ENCODE results near the gene TYW1B.
"Not testable (repeated sequence)": the region's sequence is repeated elsewhere in the genome, so short reads cannot be mapped to it uniquely, and the experiment has no call there.

DNA sequence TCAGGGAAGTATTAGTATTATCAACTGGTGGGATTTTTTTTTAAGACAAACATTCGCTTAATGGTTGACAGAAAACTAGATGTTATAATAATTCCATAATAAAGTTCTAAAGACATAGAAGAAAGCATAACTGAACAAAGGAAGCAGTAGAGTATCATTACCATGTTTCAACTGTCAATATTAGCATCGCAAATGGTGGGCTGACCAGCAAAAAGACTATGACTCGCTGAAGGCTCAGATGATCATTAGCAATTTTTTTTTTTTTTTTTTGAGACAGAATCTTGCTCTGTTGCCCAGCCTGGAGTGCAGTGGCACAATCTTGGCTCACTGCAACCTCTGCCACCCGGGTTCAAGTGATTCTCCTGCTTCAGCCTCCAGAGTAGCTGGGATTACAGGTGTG is 74.8 kb downstream of the TYW1B start:
- not testable (repeated sequence) for TF ChIP-seq CTCF (IDR thresholded peaks at IDR 0.05; ENCODE audit: extremely low read depth in 1 of 2, insufficient read depth in 1 of 2, low read depth in 1 of 2, low read length in 2 of 2); POLR2A (IDR thresholded peaks at IDR 0.05; ENCODE audit: low read depth, low read length); EZH2 (IDR thresholded peaks at IDR 0.05; ENCODE audit: borderline replicate concordance, low read depth, low read length, severe bottlenecking)
